Smooth muscle cell (in vitro differentiated cells): ENCODE measurements around the gene SCNN1A. TPM values are rescaled to one million over a fixed set of nuclear protein-coding genes. Genes with fewer than 3 reads are reported as not detected.
A peak's percentile ranks its signal among the peaks of the same experiment; 100 is the strongest.

Experiments
- DNase-seq: peaks from one replicate; lab custom pipeline; 2025; ENCODE audit not compliant: unreplicated experiment; lab: John Stamatoyannopoulos, UW
- H2AFZ ChIP-seq: fragments of 200-600 bp; sonication (generic); 2 replicates; pipeline ENCODE4 v1.6.0; 2016; ENCODE audit warnings: antibody characterized with exemption, low read depth, mild to moderate bottlenecking
- H3F3A ChIP-seq: fragments of 200-600 bp; sonication (generic); 2 replicates; pipeline ENCODE4 v1.6.0; 2017; ENCODE audit warnings: antibody characterized with exemption, low read depth
- H3K27ac ChIP-seq: fragments of 200-600 bp; sonication (generic); 2 replicates; pipeline ENCODE4 v1.5.1; 2016; ENCODE audit warnings: low read depth, mild to moderate bottlenecking
- H3K27me3 ChIP-seq: fragments of 200-600 bp; sonication (generic); 2 replicates; pipeline ENCODE4 v1.6.1; 2016; ENCODE audit warnings: low read depth, mild to moderate bottlenecking
- H3K36me3 ChIP-seq: fragments of 200-600 bp; sonication (generic); 2 replicates; pipeline ENCODE4 v1.5.1; 2016; ENCODE audit warnings: low read depth
- H3K4me1 ChIP-seq: fragments of 200-600 bp; sonication (generic); 2 replicates; pipeline ENCODE4 v1.5.1; 2016; ENCODE audit warnings: low read depth
- H3K4me2 ChIP-seq: fragments of 200-600 bp; sonication (generic); 2 replicates; pipeline ENCODE4 v1.6.0; 2016; ENCODE audit warnings: mild to moderate bottlenecking
- H3K4me3 ChIP-seq: fragments of 200-600 bp; sonication (generic); 2 replicates; pipeline ENCODE4 v1.5.1; 2016; ENCODE audit warnings: mild to moderate bottlenecking
- H3K79me2 ChIP-seq: fragments of 200-600 bp; sonication (generic); 2 replicates; pipeline ENCODE4 v1.6.0; 2016; ENCODE audit warnings: low read depth, mild to moderate bottlenecking
- H3K9ac ChIP-seq: fragments of 200-600 bp; sonication (generic); 2 replicates; pipeline ENCODE4 v1.6.0; 2016; ENCODE audit warnings: low read depth
- H3K9me3 ChIP-seq: fragments of 200-600 bp; sonication (generic); replicated peaks from 2 replicates; pipeline ENCODE4 v1.5.1; 2016; ENCODE audit warnings: low read depth
- H4K20me1 ChIP-seq: fragments of 200-600 bp; sonication (generic); 2 replicates; pipeline ENCODE4 v1.6.0; 2016; ENCODE audit warnings: low read depth
- WGBS: methylation state at CpG from one replicate; pipeline ENCODE4 v1.1.7; 2016; ENCODE audit warnings: low lambda C conversion rate; 5-methylcytosine and 5-hydroxymethylcytosine counted together
- polyA plus RNA-seq: library from polyadenylated mRNA; unstranded; fragments of >200 nt; fragmentation: Nextera tagmentation; extraction: Ambion mirVana; gene quantifications from 2 replicates; pipeline ENCODE4 v1.2.1, GENCODE V29; 2016
- total RNA-seq: library from RNA; depleted of rRNA; stranded (reverse); fragments of >200 nt; gene quantifications from 2 replicates; pipeline ENCODE4 v1.2.3, GENCODE V29; 2014
- TF ChIP-seq, protein P1 (sequence below): fragments of 200-600 bp; sonication (generic); IDR thresholded peaks from 2 replicates; pipeline ENCODE4 v1.5.1; 2017; ENCODE audit warnings: borderline replicate concordance, mild to moderate bottlenecking, antibody characterized with exemption; ENCODE audit not compliant: insufficient read depth, poor library complexity, severe bottlenecking

The SCNN1A gene
- total and polyA plus RNA-seq, 2 experiments from 2014 or later: 0.57 to 1.3 TPM

DNA sequence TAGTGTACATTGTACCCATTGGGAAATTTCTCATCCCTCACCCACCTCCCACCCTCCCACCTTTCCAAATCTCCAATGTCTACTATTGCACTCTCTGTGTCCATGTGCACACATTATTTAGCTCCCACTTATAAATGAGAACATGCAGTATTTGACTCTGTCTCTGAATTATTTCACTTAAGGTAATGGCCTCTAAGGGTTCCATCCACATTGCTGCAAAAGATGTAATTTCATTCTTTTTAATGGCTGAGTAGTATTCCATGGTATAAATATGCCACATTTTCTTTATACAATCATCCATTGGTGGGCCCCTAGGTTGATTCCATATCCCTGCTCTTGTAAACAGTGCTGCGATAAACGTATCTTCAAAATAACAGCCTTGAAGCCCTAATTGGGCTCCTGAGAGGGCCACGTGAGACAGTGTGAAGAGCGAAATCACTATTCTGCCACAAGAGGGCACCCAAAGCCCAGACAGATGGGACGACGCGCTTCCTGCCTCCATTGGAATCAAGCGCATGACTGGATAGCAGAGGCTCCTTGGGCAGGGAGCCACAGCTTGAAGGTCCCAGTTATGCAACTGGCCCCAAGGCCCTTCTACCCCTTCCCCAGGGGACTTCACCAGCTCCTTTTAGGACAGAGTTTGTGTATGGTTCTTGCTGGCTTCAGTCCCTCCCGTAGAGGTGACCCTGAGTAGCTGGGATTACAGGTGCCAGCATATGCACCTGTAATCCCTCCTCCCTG is 48.1 kb upstream of the SCNN1A start:
- Histone ChIP-seq H4K20me1 (no peaks in the 10 kb centered on the region), H3K9me3 (no peaks in the 10 kb centered on the region), H3F3A (no peaks in the 10 kb centered on the region), H3K4me3 (no peak overlapping the region), H3K27me3 (no peaks in the 10 kb centered on the region), H2AFZ (no peak overlapping the region), H3K27ac (no peak overlapping the region), H3K79me2 (no peaks in the 10 kb centered on the region), H3K4me1 (no peaks in the 10 kb centered on the region), H3K4me2 (no peak overlapping the region), H3K36me3 (no peaks in the 10 kb centered on the region), H3K9ac (no peak overlapping the region)
- DNase-seq: peak; percentile 19
- WGBS: 14% methylated on average over 9 of the region's 9 CpGs
- TF ChIP-seq, protein P1, sequence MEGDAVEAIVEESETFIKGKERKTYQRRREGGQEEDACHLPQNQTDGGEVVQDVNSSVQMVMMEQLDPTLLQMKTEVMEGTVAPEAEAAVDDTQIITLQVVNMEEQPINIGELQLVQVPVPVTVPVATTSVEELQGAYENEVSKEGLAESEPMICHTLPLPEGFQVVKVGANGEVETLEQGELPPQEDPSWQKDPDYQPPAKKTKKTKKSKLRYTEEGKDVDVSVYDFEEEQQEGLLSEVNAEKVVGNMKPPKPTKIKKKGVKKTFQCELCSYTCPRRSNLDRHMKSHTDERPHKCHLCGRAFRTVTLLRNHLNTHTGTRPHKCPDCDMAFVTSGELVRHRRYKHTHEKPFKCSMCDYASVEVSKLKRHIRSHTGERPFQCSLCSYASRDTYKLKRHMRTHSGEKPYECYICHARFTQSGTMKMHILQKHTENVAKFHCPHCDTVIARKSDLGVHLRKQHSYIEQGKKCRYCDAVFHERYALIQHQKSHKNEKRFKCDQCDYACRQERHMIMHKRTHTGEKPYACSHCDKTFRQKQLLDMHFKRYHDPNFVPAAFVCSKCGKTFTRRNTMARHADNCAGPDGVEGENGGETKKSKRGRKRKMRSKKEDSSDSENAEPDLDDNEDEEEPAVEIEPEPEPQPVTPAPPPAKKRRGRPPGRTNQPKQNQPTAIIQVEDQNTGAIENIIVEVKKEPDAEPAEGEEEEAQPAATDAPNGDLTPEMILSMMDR: peak; percentile 82

DNA sequence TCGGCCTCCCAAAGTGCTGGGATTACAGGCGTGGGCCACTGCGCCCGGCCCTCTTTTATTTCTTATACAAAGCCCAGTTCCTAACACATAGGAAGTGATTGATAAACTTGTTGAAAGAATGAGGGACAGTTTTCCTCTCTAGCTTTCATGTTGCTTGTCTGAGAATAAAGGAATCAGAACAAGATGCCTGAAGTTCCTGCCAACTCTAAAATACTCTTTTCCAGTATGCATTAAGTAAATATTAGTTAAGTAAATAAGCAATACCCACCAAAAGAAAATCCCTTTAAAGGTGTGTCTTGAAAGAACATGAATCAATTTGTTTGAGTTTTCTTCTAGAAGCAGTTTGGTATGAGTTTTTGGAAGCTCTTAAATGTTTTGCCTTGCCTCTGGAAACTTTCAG is 45.0 kb upstream of the SCNN1A start:
- H3K4me1 ChIP-seq: no peaks in the 10 kb centered on the region
- H3K27me3 ChIP-seq: no peaks in the 10 kb centered on the region
- TF ChIP-seq, protein P1: no peak
- H4K20me1 ChIP-seq: no peaks in the 10 kb centered on the region
- H3K79me2 ChIP-seq: no peaks in the 10 kb centered on the region
- no peak overlapping the region for H3K27ac ChIP-seq
- 95% methylated on average over 4 of the region's 4 CpGs for WGBS
- H3F3A ChIP-seq: no peaks in the 10 kb centered on the region
- H3K36me3 ChIP-seq: no peaks in the 10 kb centered on the region
- no peak overlapping the region for H3K4me3 ChIP-seq
- no peaks in the 10 kb centered on the region for H3K9me3 ChIP-seq
- no peak overlapping the region for H2AFZ ChIP-seq
- H3K4me2 ChIP-seq: no peak overlapping the region
- H3K9ac ChIP-seq: no peak overlapping the region
- DNase-seq: no peak

DNA sequence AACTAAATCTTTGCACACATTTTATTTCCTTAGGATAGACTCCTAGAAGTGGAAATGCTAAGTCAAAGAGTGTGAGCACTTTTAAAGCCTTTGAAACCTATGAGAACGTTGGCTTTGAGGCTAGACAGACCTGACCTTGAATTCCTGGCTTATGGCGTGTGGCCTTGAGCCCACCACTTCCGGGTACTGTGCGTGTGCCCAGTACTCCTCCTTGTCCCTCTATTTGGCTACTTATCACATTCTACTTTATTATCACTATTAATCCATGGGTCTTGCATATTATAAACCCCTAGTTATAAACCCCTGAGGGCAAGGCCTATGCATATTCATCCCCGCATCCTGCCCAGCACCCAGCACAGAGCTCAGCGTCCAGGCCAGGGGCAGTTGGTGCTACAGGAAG is 43.4 kb upstream of the SCNN1A start:
- no peak overlapping the region for H3K4me3 ChIP-seq
- H3K79me2 ChIP-seq: no peaks in the 10 kb centered on the region
- no peak overlapping the region for H2AFZ ChIP-seq
- H3K9me3 ChIP-seq: no peaks in the 10 kb centered on the region
- H3K27me3 ChIP-seq: no peaks in the 10 kb centered on the region
- H4K20me1 ChIP-seq: no peaks in the 10 kb centered on the region
- H3F3A ChIP-seq: no peaks in the 10 kb centered on the region
- no peak overlapping the region for H3K4me2 ChIP-seq
- DNase-seq: no peak
- no peaks in the 10 kb centered on the region for H3K4me1 ChIP-seq
- TF ChIP-seq, protein P1: no peak
- H3K36me3 ChIP-seq: no peaks in the 10 kb centered on the region
- H3K27ac ChIP-seq: no peak overlapping the region
- no peak overlapping the region for H3K9ac ChIP-seq
- 84% methylated on average over 6 of the region's 6 CpGs for WGBS

DNA sequence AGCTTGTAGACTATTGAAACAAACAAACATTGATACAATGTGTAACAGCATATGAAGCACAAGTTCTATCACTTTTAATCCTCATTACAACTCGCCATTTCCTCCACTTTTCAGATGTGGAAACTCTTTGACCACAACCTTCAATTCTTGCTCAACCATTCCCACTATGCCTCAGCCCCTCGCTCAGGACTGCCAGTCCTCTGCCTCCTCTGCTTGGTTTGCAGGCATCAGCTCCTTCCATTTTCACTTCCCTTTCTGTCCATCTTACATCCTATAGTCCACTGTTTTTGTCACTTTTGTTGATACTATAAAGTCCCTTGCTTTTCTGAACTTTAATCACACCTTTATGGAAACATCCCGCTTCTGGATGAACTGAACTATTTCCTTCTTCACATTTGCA is 41.2 kb upstream of the SCNN1A start:
- WGBS: 84% methylated on average over 3 of the region's 3 CpGs
- no peak for DNase-seq
- Histone ChIP-seq H3K9ac (no peak overlapping the region), H3K4me2 (no peak overlapping the region), H3K27ac (no peak overlapping the region), H3F3A (no peaks in the 10 kb centered on the region), H3K4me1 (no peaks in the 10 kb centered on the region), H3K9me3 (no peaks in the 10 kb centered on the region), H3K27me3 (no peaks in the 10 kb centered on the region), H3K79me2 (no peaks in the 10 kb centered on the region), H4K20me1 (no peaks in the 10 kb centered on the region), H3K36me3 (no peaks in the 10 kb centered on the region), H3K4me3 (no peak overlapping the region), H2AFZ (no peak overlapping the region)
- TF ChIP-seq, protein P1: no peak
